K562 (cell line): ENCODE measurements around the gene DDX5. TPM values are rescaled to one million over a fixed set of nuclear protein-coding genes. Genes with fewer than 3 reads are reported as not detected.

Source experiments
- ATF6 ChIP-seq: sonication (generic); formaldehyde crosslinking; IDR thresholded peaks from 2 replicates; pipeline ENCODE4 v1.4.0; 2020; ENCODE audit warnings: mild to moderate bottlenecking, missing genetic modification reagents
- CBX3 ChIP-seq, 2 experiments: IDR thresholded peaks; 1 replicate in 1 of 2; 2 replicates in 1 of 2; pipeline ENCODE4 v1.6.1; 2012; ENCODE audit warnings: inconsistent platforms in 2 of 2, low read length in 2 of 2, borderline replicate concordance in 1 of 2, control low read depth in 1 of 2
- EP400 ChIP-seq: fragments of 450-650 bp; IDR thresholded peaks from 2 replicates; pipeline ENCODE4 v1.6.1; 2017; ENCODE audit warnings: antibody characterized with exemption, mild to moderate bottlenecking, moderate library complexity
- FOXK2 ChIP-seq, 2 experiments: fragments of 450-650 bp; IDR thresholded peaks in 1 of 2; conservative IDR thresholded peaks in 1 of 2; 2 replicates each; pipeline ENCODE4 v1.6.1; 2016; ENCODE audit warnings: low read depth in 2 of 2, mild to moderate bottlenecking in 1 of 2
- HNRNPL ChIP-seq: fragments of 200-400 bp; formaldehyde crosslinking; IDR thresholded peaks from 2 replicates; pipeline ENCODE4 v1.6.1; 2017; ENCODE audit warnings: low read depth, mild to moderate bottlenecking, low read length
- JUN ChIP-seq, 2 experiments: sonication (generic) in 1 of 2; formaldehyde crosslinking in 1 of 2; IDR thresholded peaks; 2 replicates each; pipeline versions ENCODE4 v1.6.1 to v1.8.0; 2012 to 2022; ENCODE audit warnings: borderline replicate concordance in 2 of 2, mild to moderate bottlenecking in 2 of 2, improper control_type of control experiment in 1 of 2, low read depth in 1 of 2, low read length in 1 of 2, missing genetic modification reagents in 1 of 2
- MCM5 ChIP-seq: fragments of 450-650 bp; IDR thresholded peaks from 2 replicates; pipeline ENCODE4 v1.6.1; 2016; ENCODE audit warnings: low read depth
- POLR2A ChIP-seq: fragments of 450-650 bp; conservative IDR thresholded peaks from 2 replicates; pipeline ENCODE4 v1.6.1; 2016
- PTRF ChIP-seq: fragments of 450-650 bp; IDR thresholded peaks from 2 replicates; pipeline ENCODE4 v1.6.1; 2016; ENCODE audit warnings: mild to moderate bottlenecking, missing genetic modification characterization, missing compliant biosample characterization
- SAP30 ChIP-seq: fragments of 200-600 bp; sonication (generic); IDR thresholded peaks from 2 replicates; pipeline ENCODE4 v1.6.1; 2012; ENCODE audit warnings: borderline replicate concordance, low read depth, mild to moderate bottlenecking, moderate library complexity, low read length, control low read depth, inconsistent platforms; ENCODE audit not compliant: insufficient read depth, poor library complexity, severe bottlenecking
- SFPQ ChIP-seq: fragments of 200-400 bp; formaldehyde crosslinking; IDR thresholded peaks from 2 replicates; pipeline ENCODE4 v1.6.1; 2017; ENCODE audit warnings: mild to moderate bottlenecking, low read depth, low read length, moderate library complexity
- TCF3 ChIP-seq: sonication (generic); formaldehyde crosslinking; IDR thresholded peaks from 2 replicates; pipeline ENCODE4 v1.4.0; 2020; ENCODE audit warnings: mild to moderate bottlenecking, missing genetic modification reagents
- XRCC5 ChIP-seq: fragments of 200-400 bp; formaldehyde crosslinking; IDR thresholded peaks from 2 replicates; pipeline ENCODE4 v1.6.1; 2017; ENCODE audit warnings: low read depth, mild to moderate bottlenecking, low read length
- ZC3H11A ChIP-seq: IDR thresholded peaks from 2 replicates; pipeline ENCODE4 v1.6.1; 2012; ENCODE audit warnings: low read depth, low read length, improper control_type of control experiment
- ZNF232 ChIP-seq: sonication (generic); formaldehyde crosslinking; IDR thresholded peaks from 2 replicates; pipeline ENCODE4 v1.8.0; 2022; ENCODE audit warnings: mild to moderate bottlenecking, missing genetic modification reagents
- polyA plus RNA-seq, 8 experiments: library from polyadenylated mRNA; depleted of rRNA in 4 of 8; stranded (reverse) in 5 of 8; unstranded in 3 of 8; fragments of >200 nt; fragmentation: Nextera tagmentation in 2 of 8; fragmentation: Illumina TruSeq in 1 of 8; extraction: Ambion mirVana in 2 of 8; extraction: Trizol in 1 of 8; gene quantifications; 2 replicates each; pipeline versions ENCODE4 v1.2.1 to v1.2.3, GENCODE V29; 2011 to 2014; ENCODE audit warnings: inconsistent platforms in 1 of 8, missing spikeins in 1 of 8
- total RNA-seq, 7 experiments: library from RNA; depleted of rRNA in 6 of 7; stranded (reverse); fragments of >200 nt in 6 of 7; fragmentation: Illumina TruSeq in 2 of 7; extraction: Trizol in 2 of 7; gene quantifications; 2 replicates each; pipeline versions ENCODE4 v1.2.1 to v1.2.3, GENCODE V29; 2011 to 2021; ENCODE audit warnings: low replicate concordance in 1 of 7
- TF ChIP-seq, protein P1 (sequence below): conservative IDR thresholded peaks from 2 replicates; pipeline ENCODE4 v1.6.1; 2011; ENCODE audit warnings: low read depth, mild to moderate bottlenecking, low read length; ENCODE audit not compliant: control insufficient read depth
- TF ChIP-seq, protein P2 (sequence below), 2 experiments: fragments of 250-450 bp in 1 of 2; fragments of 450-650 bp in 1 of 2; sonication (Bioruptor Pico) in 1 of 2; IDR thresholded peaks; 2 replicates each; pipeline versions ENCODE4 v1.6.1 to v1.8.0; 2016 to 2021; ENCODE audit warnings: mild to moderate bottlenecking in 2 of 2, moderate library complexity in 2 of 2, missing compliant biosample characterization in 1 of 2, missing genetic modification characterization in 1 of 2
- TF ChIP-seq, protein P3 (sequence below): IDR thresholded peaks from 2 replicates; pipeline ENCODE4 v1.6.1; 2011; ENCODE audit not compliant: insufficient read length; ENCODE audit errors: extremely low read depth

The DDX5 gene
- total and polyA plus RNA-seq, 9 of the 15 experiments (the other 6 are each of a cell fraction or from before 2014, with no cell fraction given) = 306 to 1,639 (median 604) TPM

DNA sequence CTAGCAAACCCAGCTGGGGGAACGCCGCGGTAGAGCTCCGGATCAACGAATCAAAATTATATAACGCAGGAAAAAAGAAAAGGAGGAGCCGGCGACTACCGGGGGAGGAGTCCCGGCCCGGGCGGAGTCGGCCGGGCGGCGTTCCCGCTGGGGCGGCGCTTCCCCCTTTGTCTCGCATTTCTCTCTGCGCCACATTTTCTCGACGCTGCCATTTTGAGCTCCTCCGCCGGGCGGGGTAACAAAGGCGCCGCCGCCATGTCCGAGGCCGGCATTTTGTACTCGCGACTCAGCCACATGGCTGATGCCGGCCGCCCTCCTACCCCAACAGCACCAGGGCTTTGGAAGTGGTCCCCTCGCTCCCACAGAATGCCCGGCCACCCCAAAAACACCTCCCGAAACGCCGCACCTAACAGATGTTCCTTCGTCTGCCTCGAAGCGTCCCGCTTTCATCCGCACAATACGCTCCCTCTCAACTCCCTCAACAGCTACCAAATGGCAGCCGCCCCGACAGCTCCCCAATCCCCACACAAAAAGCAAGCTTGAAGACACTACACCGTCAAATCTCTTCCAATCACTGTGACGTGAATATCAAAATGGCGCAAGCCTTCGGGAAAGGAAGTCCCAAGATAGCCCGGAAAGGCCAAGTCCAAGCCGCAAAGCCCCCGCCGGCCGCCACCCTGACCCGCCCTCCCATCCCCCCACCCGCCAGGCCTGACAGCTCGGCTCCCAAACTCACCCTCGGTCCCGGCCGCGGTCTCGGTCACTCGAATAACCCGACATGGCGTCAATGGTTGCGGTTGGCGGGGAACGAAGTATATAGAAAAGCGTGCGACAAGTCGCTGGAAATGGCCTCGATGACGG, 519 bp downstream of the DDX5 start (continued):
- TF ChIP-seq, protein P1, sequence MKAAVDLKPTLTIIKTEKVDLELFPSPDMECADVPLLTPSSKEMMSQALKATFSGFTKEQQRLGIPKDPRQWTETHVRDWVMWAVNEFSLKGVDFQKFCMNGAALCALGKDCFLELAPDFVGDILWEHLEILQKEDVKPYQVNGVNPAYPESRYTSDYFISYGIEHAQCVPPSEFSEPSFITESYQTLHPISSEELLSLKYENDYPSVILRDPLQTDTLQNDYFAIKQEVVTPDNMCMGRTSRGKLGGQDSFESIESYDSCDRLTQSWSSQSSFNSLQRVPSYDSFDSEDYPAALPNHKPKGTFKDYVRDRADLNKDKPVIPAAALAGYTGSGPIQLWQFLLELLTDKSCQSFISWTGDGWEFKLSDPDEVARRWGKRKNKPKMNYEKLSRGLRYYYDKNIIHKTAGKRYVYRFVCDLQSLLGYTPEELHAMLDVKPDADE = 0 out of 2 replicates have a peak, but pooled peaks have one; percentile 22
- TF ChIP-seq ZNF232 = 0 out of 2 replicates have a peak, but pooled peaks have one; percentile 63
- 0 out of 3 replicates have a peak, but pooled peaks of 1 of the 2 experiments have one; percentile 19 for TF ChIP-seq CBX3 (IDR thresholded peaks at IDR 0.05; ENCODE audit: borderline replicate concordance in 1 of 2, low read length in 2 of 2)
- TF ChIP-seq HNRNPL = peak; percentile 74
- TF ChIP-seq FOXK2 (conservative IDR thresholded peaks at IDR 0.05 in 1 of 2, IDR thresholded peaks at IDR 0.05 in 1 of 2; ENCODE audit: low read depth in 2 of 2) = 0 out of 4 replicates have a peak, but pooled peaks of 1 of the 2 experiments have one; percentile 9
- TF ChIP-seq, protein P2, sequence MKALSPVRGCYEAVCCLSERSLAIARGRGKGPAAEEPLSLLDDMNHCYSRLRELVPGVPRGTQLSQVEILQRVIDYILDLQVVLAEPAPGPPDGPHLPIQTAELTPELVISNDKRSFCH (CRISPR knock-in tag; IDR thresholded peaks at IDR 0.05) = no peak
- TF ChIP-seq, protein P2 (tag; IDR thresholded peaks at IDR 0.05) = no peak
- 0 out of 2 replicates have a peak, but pooled peaks have one; percentile 55 for TF ChIP-seq ATF6 (CRISPR knock-in tag)
- peak; percentile 79; the same call in 1 of the 2 replicates for TF ChIP-seq ZC3H11A
- no peak for TF ChIP-seq JUN (IDR thresholded peaks at IDR 0.05; ENCODE audit: borderline replicate concordance, low read depth, low read length)
- TF ChIP-seq JUN (CRISPR knock-in tag; IDR thresholded peaks at IDR 0.05; ENCODE audit: borderline replicate concordance) = no peak
- TF ChIP-seq PTRF (tag) = no peak
- TF ChIP-seq XRCC5 = peak; percentile 45; the same call in 1 of the 2 replicates
- peak; percentile 15; the same call in 1 of the 2 replicates for TF ChIP-seq POLR2A
- peak; percentile 77 for TF ChIP-seq SAP30
- TF ChIP-seq, protein P3, sequence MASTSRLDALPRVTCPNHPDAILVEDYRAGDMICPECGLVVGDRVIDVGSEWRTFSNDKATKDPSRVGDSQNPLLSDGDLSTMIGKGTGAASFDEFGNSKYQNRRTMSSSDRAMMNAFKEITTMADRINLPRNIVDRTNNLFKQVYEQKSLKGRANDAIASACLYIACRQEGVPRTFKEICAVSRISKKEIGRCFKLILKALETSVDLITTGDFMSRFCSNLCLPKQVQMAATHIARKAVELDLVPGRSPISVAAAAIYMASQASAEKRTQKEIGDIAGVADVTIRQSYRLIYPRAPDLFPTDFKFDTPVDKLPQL = peak; percentile 48
- TF ChIP-seq EP400 = peak; percentile 97
- TF ChIP-seq MCM5 = no peak
- 0 out of 2 replicates have a peak, but pooled peaks have one; percentile 19 for TF ChIP-seq TCF3 (CRISPR knock-in tag)
- no peak for TF ChIP-seq SFPQ
